Ovary (tissue), 3 donors: ENCODE measurements around the gene RNASE12.

ENCODE experiments used
- EP300 ChIP-seq: sonication (generic); formaldehyde crosslinking; IDR thresholded peaks from one replicate; pipeline ENCODE4 v1.6.1; 2017; ENCODE audit warnings: antibody characterized with exemption
- POLR2A ChIP-seq: fragments of 450-650 bp; IDR thresholded peaks from one replicate; pipeline ENCODE4 v1.6.1; 2017; ENCODE audit warnings: antibody characterized with exemption, mild to moderate bottlenecking, moderate library complexity
- TF ChIP-seq, protein P1 (sequence below), 3 donors: fragments of 450-650 bp in 2 of 3; fragments of 200-600 bp in 1 of 3; IDR thresholded peaks; one replicate each; pipeline versions ENCODE4 v1.5.1 to v1.8.0; 2016 to 2022; ENCODE audit warnings: antibody characterized with exemption in 3 of 3, mild to moderate bottlenecking in 1 of 3
- donor health status: DM: no; HTN: no; CAD: no.

DNA sequence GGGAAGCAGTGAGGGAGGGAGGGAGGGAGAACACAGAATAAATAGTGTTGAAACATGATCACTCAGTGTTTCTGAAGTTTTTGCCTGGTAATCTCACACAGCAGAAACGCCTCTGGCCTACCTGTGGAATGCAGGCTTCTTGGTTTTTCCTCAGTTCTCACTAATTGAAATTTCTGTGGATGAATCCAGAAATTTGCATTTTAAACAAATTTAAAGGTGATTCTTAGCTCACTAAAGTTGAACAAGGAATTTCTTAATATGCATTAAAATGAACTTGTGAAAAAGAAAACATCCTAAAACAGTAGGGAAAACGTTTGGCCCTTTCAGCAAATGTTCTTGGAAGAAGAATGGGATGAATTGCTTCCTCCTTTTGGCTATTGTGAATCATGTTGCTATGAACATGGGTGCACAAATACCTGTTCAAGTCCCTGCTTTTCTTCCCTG is 31.7 kb downstream of the RNASE12 start:
- TF ChIP-seq EP300 (no peak), POLR2A (no peak)
- TF ChIP-seq, protein P1, sequence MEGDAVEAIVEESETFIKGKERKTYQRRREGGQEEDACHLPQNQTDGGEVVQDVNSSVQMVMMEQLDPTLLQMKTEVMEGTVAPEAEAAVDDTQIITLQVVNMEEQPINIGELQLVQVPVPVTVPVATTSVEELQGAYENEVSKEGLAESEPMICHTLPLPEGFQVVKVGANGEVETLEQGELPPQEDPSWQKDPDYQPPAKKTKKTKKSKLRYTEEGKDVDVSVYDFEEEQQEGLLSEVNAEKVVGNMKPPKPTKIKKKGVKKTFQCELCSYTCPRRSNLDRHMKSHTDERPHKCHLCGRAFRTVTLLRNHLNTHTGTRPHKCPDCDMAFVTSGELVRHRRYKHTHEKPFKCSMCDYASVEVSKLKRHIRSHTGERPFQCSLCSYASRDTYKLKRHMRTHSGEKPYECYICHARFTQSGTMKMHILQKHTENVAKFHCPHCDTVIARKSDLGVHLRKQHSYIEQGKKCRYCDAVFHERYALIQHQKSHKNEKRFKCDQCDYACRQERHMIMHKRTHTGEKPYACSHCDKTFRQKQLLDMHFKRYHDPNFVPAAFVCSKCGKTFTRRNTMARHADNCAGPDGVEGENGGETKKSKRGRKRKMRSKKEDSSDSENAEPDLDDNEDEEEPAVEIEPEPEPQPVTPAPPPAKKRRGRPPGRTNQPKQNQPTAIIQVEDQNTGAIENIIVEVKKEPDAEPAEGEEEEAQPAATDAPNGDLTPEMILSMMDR (IDR thresholded peaks at IDR 0.05), result no peak
